ENCODE results near the gene CMTM4.

The CMTM4 gene

DNA sequence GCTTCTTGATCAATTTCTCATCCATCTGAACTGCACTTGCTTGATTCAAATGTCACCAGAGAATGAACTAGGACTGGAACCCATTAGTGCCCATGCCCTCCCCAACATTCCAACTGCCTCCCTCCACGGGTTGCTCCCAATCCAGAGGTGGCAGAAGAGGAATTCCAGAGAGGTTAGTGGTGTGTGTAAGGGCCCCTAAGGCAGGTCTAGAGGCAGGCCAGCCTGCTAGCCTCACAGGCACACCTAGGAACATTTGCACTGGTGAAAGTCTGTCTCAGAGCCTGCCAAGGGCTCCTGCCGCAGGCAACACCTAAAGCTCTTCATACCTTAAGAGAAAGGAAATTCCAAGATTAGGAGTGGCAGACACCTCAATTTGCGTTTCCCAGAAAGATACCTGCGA lies 21.2 kb upstream of the CMTM4 start:
- no peak for DNase-seq (ENCODE audit: low read depth, low spot score)
- H3K4me3 ChIP-seq (ENCODE audit: low read depth, low read length) = no peak overlapping the region
- TF ChIP-seq, protein P1, sequence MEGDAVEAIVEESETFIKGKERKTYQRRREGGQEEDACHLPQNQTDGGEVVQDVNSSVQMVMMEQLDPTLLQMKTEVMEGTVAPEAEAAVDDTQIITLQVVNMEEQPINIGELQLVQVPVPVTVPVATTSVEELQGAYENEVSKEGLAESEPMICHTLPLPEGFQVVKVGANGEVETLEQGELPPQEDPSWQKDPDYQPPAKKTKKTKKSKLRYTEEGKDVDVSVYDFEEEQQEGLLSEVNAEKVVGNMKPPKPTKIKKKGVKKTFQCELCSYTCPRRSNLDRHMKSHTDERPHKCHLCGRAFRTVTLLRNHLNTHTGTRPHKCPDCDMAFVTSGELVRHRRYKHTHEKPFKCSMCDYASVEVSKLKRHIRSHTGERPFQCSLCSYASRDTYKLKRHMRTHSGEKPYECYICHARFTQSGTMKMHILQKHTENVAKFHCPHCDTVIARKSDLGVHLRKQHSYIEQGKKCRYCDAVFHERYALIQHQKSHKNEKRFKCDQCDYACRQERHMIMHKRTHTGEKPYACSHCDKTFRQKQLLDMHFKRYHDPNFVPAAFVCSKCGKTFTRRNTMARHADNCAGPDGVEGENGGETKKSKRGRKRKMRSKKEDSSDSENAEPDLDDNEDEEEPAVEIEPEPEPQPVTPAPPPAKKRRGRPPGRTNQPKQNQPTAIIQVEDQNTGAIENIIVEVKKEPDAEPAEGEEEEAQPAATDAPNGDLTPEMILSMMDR (IDR thresholded peaks at IDR 0.05; ENCODE audit: low read depth, low read length) = no peak
- in situ Hi-C loops (cut with HindIII; ENCODE audit: low sequenced_read_pairs) = no loop called here

DNA sequence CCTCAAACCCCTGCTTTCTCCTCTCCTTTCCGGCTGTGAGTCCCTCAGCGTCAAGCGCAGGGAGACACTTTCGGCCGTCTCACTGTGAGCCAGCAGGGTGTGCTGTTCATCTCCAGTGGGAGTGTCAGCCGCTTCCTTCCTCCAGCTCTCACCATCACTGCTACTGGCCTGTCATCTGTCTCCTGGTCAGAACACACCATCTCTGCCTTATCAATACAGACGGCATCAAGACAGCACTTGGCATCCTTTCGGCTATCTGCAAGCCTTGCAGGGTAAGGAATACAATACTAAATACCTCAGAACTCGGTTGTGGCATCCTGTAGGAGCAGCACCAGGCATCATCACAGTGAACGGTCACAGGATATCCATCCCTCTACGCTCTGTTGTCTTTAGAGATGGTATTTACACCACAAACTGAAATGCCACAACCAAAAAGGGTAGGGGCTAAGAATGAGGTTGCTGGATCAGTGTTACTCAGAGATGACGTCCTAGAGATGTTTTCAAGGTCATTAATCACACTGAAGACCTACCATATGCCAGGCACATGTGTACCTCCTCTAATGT lies 20.7 kb upstream of the CMTM4 start:
- in situ Hi-C loops (cut with HindIII; ENCODE audit: low sequenced_read_pairs) = no loop called here
- no peak overlapping the region for H3K4me3 ChIP-seq (ENCODE audit: low read depth, low read length)
- DNase-seq (ENCODE audit: low read depth, low spot score) = peak; percentile 70
- TF ChIP-seq, protein P1 (IDR thresholded peaks at IDR 0.05; ENCODE audit: low read depth, low read length) = peak; percentile 72

DNA sequence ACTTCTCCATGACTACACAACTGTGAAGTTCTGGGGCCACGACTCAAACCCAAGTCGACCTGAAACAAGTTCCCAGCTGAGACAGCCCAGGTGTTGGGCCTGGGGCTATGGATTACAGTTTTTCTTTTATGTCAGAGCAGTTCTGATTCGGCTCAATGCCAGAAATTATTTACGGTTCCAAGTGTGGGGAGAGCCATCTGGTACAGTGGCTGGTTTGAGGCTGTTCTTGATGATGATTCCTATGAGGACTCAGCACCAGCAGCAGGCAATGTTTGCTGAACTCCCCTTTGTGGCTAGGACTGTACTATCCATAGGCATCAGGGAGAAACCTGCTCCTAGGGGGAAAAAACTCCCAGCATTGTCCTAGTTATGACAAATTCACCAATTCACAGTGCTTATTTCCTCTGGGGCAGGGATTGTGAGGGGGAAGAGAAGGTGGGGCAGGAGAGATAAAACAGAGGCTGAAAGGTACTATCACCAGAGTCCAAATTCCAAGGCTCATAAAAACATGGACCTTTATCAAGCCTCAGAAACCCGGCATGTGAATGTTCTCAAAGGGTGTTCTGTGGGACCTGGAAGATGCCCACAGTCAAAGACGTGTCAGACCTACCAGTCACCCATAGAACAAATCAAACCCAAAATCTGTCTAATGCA lies 18.2 kb upstream of the CMTM4 start:
- no peak for DNase-seq (ENCODE audit: low read depth, low spot score)
- in situ Hi-C loops (cut with HindIII; ENCODE audit: low sequenced_read_pairs) = no loop called here
- H3K4me3 ChIP-seq (ENCODE audit: low read depth, low read length) = no peak overlapping the region
- TF ChIP-seq, protein P1 (IDR thresholded peaks at IDR 0.05; ENCODE audit: low read depth, low read length) = no peak

DNA sequence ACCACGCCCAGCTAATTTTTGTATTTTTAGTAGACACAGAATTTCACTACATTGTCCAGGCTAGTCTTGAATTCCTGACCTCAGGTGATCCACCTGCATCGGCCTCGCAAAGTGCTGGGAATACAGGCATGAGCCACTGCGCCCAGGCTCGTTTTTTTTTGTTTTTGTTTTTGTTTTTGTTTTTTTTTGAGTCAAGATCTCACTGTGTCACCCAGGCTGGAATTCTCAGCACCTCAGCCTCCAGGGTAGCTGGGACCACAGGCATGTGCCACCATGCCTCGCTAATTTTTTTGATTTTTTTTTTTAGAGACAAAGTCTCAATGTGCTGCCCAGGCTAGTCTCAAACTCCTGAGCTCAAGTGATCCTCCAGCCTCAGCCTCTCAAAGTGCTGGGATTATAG lies 17.5 kb upstream of the CMTM4 start:
- in situ Hi-C loops (cut with HindIII; ENCODE audit: low sequenced_read_pairs) = no loop called here
- no peak for DNase-seq (ENCODE audit: low read depth, low spot score)
- TF ChIP-seq, protein P1 (IDR thresholded peaks at IDR 0.05; ENCODE audit: low read depth, low read length) = no peak
- no peak overlapping the region for H3K4me3 ChIP-seq (ENCODE audit: low read depth, low read length)

DNA sequence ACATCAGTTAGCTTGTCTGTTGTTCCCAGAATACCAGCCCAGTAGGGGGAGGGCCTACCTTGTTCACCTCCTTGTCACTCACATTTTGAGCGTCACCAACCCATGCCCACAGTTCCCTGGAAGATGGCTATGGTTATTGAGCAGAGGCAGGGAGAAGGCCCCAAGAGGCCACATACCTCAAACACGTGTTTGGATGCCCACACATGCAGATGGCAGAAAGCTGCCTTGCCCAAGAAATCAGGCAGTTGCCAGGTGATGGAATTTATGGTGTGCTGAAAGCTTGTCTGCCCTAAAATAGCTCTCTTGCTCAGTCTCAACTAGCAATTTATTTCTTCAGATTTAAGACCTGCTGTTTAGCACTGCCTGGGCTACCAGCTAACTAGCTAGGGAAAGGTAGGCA lies 16.5 kb upstream of the CMTM4 start:
- in situ Hi-C loops (cut with HindIII; ENCODE audit: low sequenced_read_pairs) = no loop called here
- TF ChIP-seq, protein P1 (IDR thresholded peaks at IDR 0.05; ENCODE audit: low read depth, low read length) = no peak
- DNase-seq (ENCODE audit: low read depth, low spot score) = no peak
- H3K4me3 ChIP-seq (ENCODE audit: low read depth, low read length) = no peak overlapping the region

DNA sequence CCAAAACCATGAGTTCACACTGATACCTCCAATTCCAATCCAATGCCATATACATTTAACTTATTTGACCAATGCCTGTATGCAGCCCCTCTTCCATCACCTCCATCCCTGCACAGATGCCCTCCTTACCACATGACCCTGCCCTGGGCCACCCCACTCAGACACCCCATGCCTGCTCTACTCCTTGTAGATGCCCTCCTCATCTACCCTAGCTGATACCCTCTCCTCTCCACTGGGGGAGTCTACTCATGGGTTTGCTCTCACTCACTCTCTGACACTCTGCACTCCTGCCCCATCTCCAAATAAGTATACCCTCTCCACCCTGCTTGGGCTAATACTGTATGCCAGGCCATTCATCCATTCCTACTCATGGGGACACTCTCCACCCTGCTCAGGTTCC lies 16.0 kb upstream of the CMTM4 start:
- TF ChIP-seq, protein P1 (IDR thresholded peaks at IDR 0.05; ENCODE audit: low read depth, low read length) = no peak
- no peak for DNase-seq (ENCODE audit: low read depth, low spot score)
- in situ Hi-C loops (cut with HindIII; ENCODE audit: low sequenced_read_pairs) = no loop called here
- H3K4me3 ChIP-seq (ENCODE audit: low read depth, low read length) = no peak overlapping the region
